CD14-positive monocyte (primary cell): ENCODE results near the gene CNTN4. TPM values are rescaled to one million over a fixed set of nuclear protein-coding genes. Genes with fewer than 3 reads are reported as not detected.

Experiments
- DNase-seq, 3 donors: peaks; one replicate each; pipeline ENCODE4 v3.0.0-alpha.2; 2011 to 2022
- H2AFZ ChIP-seq: 2 replicates; pipeline ENCODE4 v1.6.0; 2012; ENCODE audit warnings: mild to moderate bottlenecking, low read depth, low read length, inconsistent platforms; ENCODE audit not compliant: insufficient read depth, poor library complexity, severe bottlenecking
- H3K27ac ChIP-seq, 2 donors: 1 replicate in 1 of 2; 2 replicates in 1 of 2; pipeline ENCODE4 v1.5.1; 2012 to 2013; ENCODE audit warnings: low read length in 2 of 2, control low read depth in 1 of 2, inconsistent platforms in 1 of 2, low read depth in 1 of 2, mild to moderate bottlenecking in 1 of 2
- H3K27me3 ChIP-seq, 2 donors: one replicate each; pipeline versions ENCODE4 v1.6.0 to v1.6.1; 2011 to 2013; ENCODE audit warnings: low read length in 2 of 2; ENCODE audit not compliant: control insufficient read depth in 2 of 2, insufficient read depth in 2 of 2
- H3K36me3 ChIP-seq, 2 donors: replicated peaks in 1 of 2; 1 replicate in 1 of 2; 2 replicates in 1 of 2; pipeline versions ENCODE4 v1.5.1 to v1.6.1; 2012 to 2013; ENCODE audit warnings: low read length in 2 of 2, control low read depth in 1 of 2, inconsistent platforms in 1 of 2, mild to moderate bottlenecking in 1 of 2; ENCODE audit not compliant: insufficient read depth in 2 of 2, control insufficient read depth in 1 of 2
- H3K4me1 ChIP-seq, 2 donors: 1 replicate in 1 of 2; 2 replicates in 1 of 2; pipeline versions ENCODE4 v1.5.1 to v1.6.1; 2012 to 2013; ENCODE audit warnings: low read length in 2 of 2, control low read depth in 1 of 2, inconsistent platforms in 1 of 2, mild to moderate bottlenecking in 1 of 2, moderate library complexity in 1 of 2; ENCODE audit not compliant: insufficient read depth in 2 of 2, control insufficient read depth in 1 of 2
- H3K4me2 ChIP-seq: replicated peaks from 2 replicates; pipeline ENCODE3; 2012; ENCODE audit warnings: low read length, moderate library complexity, mild to moderate bottlenecking; ENCODE audit not compliant: poor library complexity, severe bottlenecking; ENCODE audit errors: extremely low read depth
- H3K4me3 ChIP-seq, 3 experiments: fragments of 200-600 bp in 1 of 3; sonication (generic) in 1 of 3; replicated peaks in 1 of 3; 1 replicate in 2 of 3; 2 replicates in 1 of 3; pipeline ENCODE4 v1.5.1; 2011 to 2013; ENCODE audit warnings: low read length in 3 of 3, mild to moderate bottlenecking in 3 of 3, control low read depth in 2 of 3, low read depth in 2 of 3, inconsistent platforms in 1 of 3, moderate library complexity in 1 of 3
- H3K79me2 ChIP-seq: 2 replicates; pipeline ENCODE4 v1.6.0; 2012; ENCODE audit warnings: mild to moderate bottlenecking, control low read depth, inconsistent platforms, low read length, moderate library complexity; ENCODE audit not compliant: insufficient read depth
- H3K9ac ChIP-seq: 2 replicates; pipeline ENCODE4 v1.6.0; 2017; ENCODE audit warnings: low read length, mild to moderate bottlenecking; ENCODE audit not compliant: insufficient read depth, poor library complexity, severe bottlenecking
- H3K9me3 ChIP-seq, 2 donors: replicated peaks in 1 of 2; 1 replicate in 1 of 2; 2 replicates in 1 of 2; pipeline versions ENCODE4 v1.5.1 to v1.6.1; 2012 to 2013; ENCODE audit warnings: low read length in 2 of 2, control low read depth in 1 of 2; ENCODE audit not compliant: control insufficient read depth in 1 of 2, insufficient read depth in 1 of 2
- H4K20me1 ChIP-seq: 2 replicates; pipeline ENCODE4 v1.6.0; 2012; ENCODE audit warnings: mild to moderate bottlenecking, low read length, control low read depth, moderate library complexity; ENCODE audit not compliant: insufficient read depth
- H3K27ac Mint-ChIP-seq, 7 donors: one replicate each; pipeline ENCODE4 v1.8.0; 2020; ENCODE audit warnings: mild to moderate bottlenecking in 7 of 7, mixed read lengths in 7 of 7, moderate library complexity in 6 of 7, inconsistent platforms in 2 of 7
- H3K27me3 Mint-ChIP-seq, 3 donors: one replicate each; pipeline ENCODE4 v1.8.0; 2021 to 2022; ENCODE audit warnings: low read depth in 3 of 3, mild to moderate bottlenecking in 3 of 3, mixed read lengths in 3 of 3, moderate library complexity in 3 of 3, inconsistent platforms in 1 of 3
- H3K36me3 Mint-ChIP-seq, 2 donors: one replicate each; pipeline ENCODE4 v1.8.0; 2020; ENCODE audit warnings: mixed read lengths in 2 of 2, inconsistent platforms in 1 of 2, mild to moderate bottlenecking in 1 of 2
- H3K4me1 Mint-ChIP-seq: one replicate; pipeline ENCODE4 v1.8.0; 2020; ENCODE audit warnings: mild to moderate bottlenecking, mixed read lengths
- H3K4me3 Mint-ChIP-seq, 2 donors: one replicate each; pipeline ENCODE4 v1.8.0; 2020; ENCODE audit warnings: mild to moderate bottlenecking in 2 of 2, mixed read lengths in 2 of 2, moderate library complexity in 1 of 2
- H3K9me3 Mint-ChIP-seq, 7 donors: one replicate each; pipeline ENCODE4 v1.8.0; 2020 to 2022; ENCODE audit warnings: mixed read lengths in 7 of 7, mild to moderate bottlenecking in 6 of 7, moderate library complexity in 6 of 7, inconsistent platforms in 2 of 7
- WGBS: methylation state at CpG from one replicate; pipeline ENCODE4 v1.1.5; 2013; ENCODE audit warnings: missing lambda C conversion rate; ENCODE audit not compliant: insufficient coverage; 5-methylcytosine and 5-hydroxymethylcytosine counted together
- intact Hi-C, 2 donors: fragments of 100-400 bp; cut with micrococcal nuclease; formaldehyde crosslinking; loops; one replicate each; pipeline versions ENCODE4 v1.15.0 to v1.15.1; 2023
- polyA plus RNA-seq, 3 donors: library from polyadenylated mRNA; depleted of rRNA in 1 of 3; unstranded in 2 of 3; stranded (reverse) in 1 of 3; fragments of 300-500 nt in 2 of 3; fragments of >200 nt in 1 of 3; fragmentation: Illumina TruSeq in 2 of 3; gene quantifications; 1 replicate in 2 of 3; 2 replicates in 1 of 3; pipeline ENCODE4 v1.2.3, GENCODE V29; 2012 to 2021
- TF ChIP-seq, protein P1 (sequence below): fragments of 200-600 bp; IDR thresholded peaks from one replicate; pipeline ENCODE4 v1.8.0; 2022; ENCODE audit warnings: antibody characterized with exemption, mild to moderate bottlenecking

The CNTN4 gene
- polyA plus RNA-seq, 3 donors: not detected

DNA sequence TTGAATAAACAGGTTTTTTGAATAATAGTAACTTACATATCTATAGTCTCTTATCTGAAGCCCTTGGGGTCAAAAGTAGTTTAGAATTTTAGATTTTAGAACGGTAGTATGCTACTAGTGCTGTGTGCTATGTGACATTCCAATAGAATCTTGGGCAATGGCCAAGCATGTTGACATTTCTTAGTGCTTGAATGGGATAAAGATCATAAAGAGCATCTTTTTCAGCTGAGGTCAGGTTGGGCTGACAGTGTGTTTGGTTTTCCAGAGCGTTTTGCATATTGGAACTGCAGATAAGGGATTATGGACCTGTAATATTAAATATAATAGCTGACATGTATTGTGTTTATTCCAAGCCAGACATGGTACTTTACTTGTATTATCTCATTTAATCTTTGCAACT lies 32.1 kb downstream of the CNTN4 start:
- Histone ChIP-seq H3K9me3 (no peaks in the 10 kb centered on the region), H3K79me2 (no peaks in the 10 kb centered on the region), H3K4me1 (no peaks in the 10 kb centered on the region), H3K36me3 (no peaks in the 10 kb centered on the region), H3K27ac (no peak overlapping the region), H3K4me2 (no peak overlapping the region), H4K20me1 (no peaks in the 10 kb centered on the region), H3K4me3 (no peak overlapping the region), H3K27me3 (no peaks in the 10 kb centered on the region), H2AFZ (no peak overlapping the region), H3K9ac (no peak overlapping the region)
- TF ChIP-seq, protein P1, sequence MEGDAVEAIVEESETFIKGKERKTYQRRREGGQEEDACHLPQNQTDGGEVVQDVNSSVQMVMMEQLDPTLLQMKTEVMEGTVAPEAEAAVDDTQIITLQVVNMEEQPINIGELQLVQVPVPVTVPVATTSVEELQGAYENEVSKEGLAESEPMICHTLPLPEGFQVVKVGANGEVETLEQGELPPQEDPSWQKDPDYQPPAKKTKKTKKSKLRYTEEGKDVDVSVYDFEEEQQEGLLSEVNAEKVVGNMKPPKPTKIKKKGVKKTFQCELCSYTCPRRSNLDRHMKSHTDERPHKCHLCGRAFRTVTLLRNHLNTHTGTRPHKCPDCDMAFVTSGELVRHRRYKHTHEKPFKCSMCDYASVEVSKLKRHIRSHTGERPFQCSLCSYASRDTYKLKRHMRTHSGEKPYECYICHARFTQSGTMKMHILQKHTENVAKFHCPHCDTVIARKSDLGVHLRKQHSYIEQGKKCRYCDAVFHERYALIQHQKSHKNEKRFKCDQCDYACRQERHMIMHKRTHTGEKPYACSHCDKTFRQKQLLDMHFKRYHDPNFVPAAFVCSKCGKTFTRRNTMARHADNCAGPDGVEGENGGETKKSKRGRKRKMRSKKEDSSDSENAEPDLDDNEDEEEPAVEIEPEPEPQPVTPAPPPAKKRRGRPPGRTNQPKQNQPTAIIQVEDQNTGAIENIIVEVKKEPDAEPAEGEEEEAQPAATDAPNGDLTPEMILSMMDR: no peak
- Mint-ChIP-seq H3K4me3 (no peak overlapping the region), H3K9me3 (peaks cover 0 to 4% (median under 1%) of the 10 kb centered on the region in 7 donors), H3K27me3 (peaks cover 0 to 1% (median 0%) of the 10 kb centered on the region in 3 donors), H3K36me3 (no peaks in the 10 kb centered on the region), H3K27ac (no peak overlapping the region), H3K4me1 (no peaks in the 10 kb centered on the region)
- no peak for DNase-seq
- intact Hi-C loops: no loop called here
- WGBS: 83% methylated on average over 1 of the region's 2 CpGs

DNA sequence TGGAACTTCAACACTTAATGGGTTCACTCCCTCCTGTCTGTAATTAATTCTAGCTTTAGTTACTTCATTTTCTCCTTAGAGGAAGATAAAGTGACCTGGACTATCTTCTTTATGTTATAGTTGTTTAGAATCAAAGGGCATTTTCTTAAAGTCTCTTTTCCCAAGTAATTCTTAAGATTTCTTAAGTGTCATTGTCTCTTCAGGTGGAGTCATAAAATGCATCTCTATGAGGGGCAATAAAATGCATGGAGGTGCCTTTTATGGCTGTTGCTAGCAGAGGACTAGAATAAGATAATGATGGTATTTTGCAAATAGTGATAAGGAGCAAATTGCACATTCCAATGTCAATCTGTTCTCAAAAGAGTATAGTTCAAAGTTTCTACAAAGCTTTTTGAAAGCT lies 34.5 kb downstream of the CNTN4 start:
- TF ChIP-seq, protein P1: no peak
- no peak for DNase-seq
- Histone ChIP-seq H3K36me3 (no peaks in the 10 kb centered on the region), H3K9ac (no peak overlapping the region), H3K4me1 (no peaks in the 10 kb centered on the region), H3K4me3 (no peak overlapping the region), H3K27me3 (no peaks in the 10 kb centered on the region), H4K20me1 (no peaks in the 10 kb centered on the region), H3K4me2 (no peak overlapping the region), H2AFZ (no peak overlapping the region), H3K27ac (no peak overlapping the region), H3K79me2 (no peaks in the 10 kb centered on the region), H3K9me3 (peaks cover 3 to 6% of the 10 kb centered on the region in 2 donors)
- H3K27ac Mint-ChIP-seq: no peak overlapping the region
- no peaks in the 10 kb centered on the region for H3K36me3 Mint-ChIP-seq
- intact Hi-C loops: no loop called here
- no peaks in the 10 kb centered on the region for H3K4me1 Mint-ChIP-seq
- peaks cover 0 to 1% (median 0%) of the 10 kb centered on the region in 3 donors for H3K27me3 Mint-ChIP-seq
- H3K4me3 Mint-ChIP-seq: no peak overlapping the region
- H3K9me3 Mint-ChIP-seq: peaks cover 0 to 9% (median 2%) of the 10 kb centered on the region in 7 donors
